Heart right ventricle (tissue), 16 donors: ENCODE results near the gene CACNA1E. TPM values are rescaled to one million over a fixed set of nuclear protein-coding genes. Genes with fewer than 3 reads are reported as not detected.

Experiments used
- ATAC-seq, 8 donors: fragments of 200-7000 bp; cut with Tn5 transposase; one replicate each; pipeline ENCODE4 v1.9.1; 2020; ENCODE audit warnings: mild to moderate bottlenecking in 8 of 8, moderate library complexity in 8 of 8, moderate number of reproducible peaks in 1 of 8
- DNase-seq, 2 donors: peaks; one replicate each; pipeline ENCODE4 v3.0.0-alpha.2; 2020
- H3K27ac ChIP-seq, 10 donors: fragments of 200-600 bp; sonication (generic) in 2 of 10; one replicate each; pipeline versions ENCODE4 v1.5.0 to v1.8.0; 2020 to 2022; ENCODE audit warnings: mild to moderate bottlenecking in 3 of 10
- H3K27me3 ChIP-seq, 7 donors: fragments of 200-600 bp; one replicate each; pipeline ENCODE4 v1.8.0; 2021 to 2022; ENCODE audit warnings: mild to moderate bottlenecking in 2 of 7
- H3K36me3 ChIP-seq, 9 donors: fragments of 200-600 bp; sonication (generic) in 1 of 9; one replicate each; pipeline versions ENCODE4 v1.5.0 to v1.8.0; 2020 to 2022; ENCODE audit warnings: mild to moderate bottlenecking in 2 of 9
- H3K4me1 ChIP-seq, 9 donors: fragments of 200-600 bp; sonication (generic) in 1 of 9; one replicate each; pipeline versions ENCODE4 v1.5.0 to v1.8.0; 2020 to 2022; ENCODE audit warnings: mild to moderate bottlenecking in 4 of 9
- H3K4me3 ChIP-seq, 10 donors: fragments of 200-600 bp; sonication (generic) in 2 of 10; one replicate each; pipeline versions ENCODE4 v1.5.0 to v1.8.0; 2020 to 2022; ENCODE audit warnings: mild to moderate bottlenecking in 7 of 10, moderate library complexity in 2 of 10
- H3K9me3 ChIP-seq, 11 donors: fragments of 200-600 bp in 10 of 11; sonication (generic) in 2 of 11; one replicate each; pipeline versions ENCODE4 v1.5.0 to v1.8.0; 2013 to 2022; ENCODE audit warnings: mild to moderate bottlenecking in 2 of 11, control low read depth in 1 of 11, moderate library complexity in 1 of 11
- WGBS, 2 donors: extraction: QIAGEN DNeasy Blood & Tissue Kit; methylation state at CpG; one replicate each; pipeline ENCODE4 v1.1.7; 2013; ENCODE audit warnings: inconsistent platforms in 1 of 2; 5-methylcytosine and 5-hydroxymethylcytosine counted together
- intact Hi-C, 10 donors: fragments of 100-400 bp; cut with DNase I; formaldehyde crosslinking; loops; one replicate each; pipeline versions ENCODE4 v1.11.1 to v1.14.2; 2022
- polyA plus RNA-seq, 2 donors: library from polyadenylated mRNA; stranded (reverse); fragments of 200-250 nt; gene quantifications; one replicate each; pipeline ENCODE4 v1.2.3, GENCODE V29; 2013
- total RNA-seq, 10 donors: library from RNA; stranded (reverse); fragmentation: NEBNext Ultra II Directional in 3 of 10; extraction: Animal tissue kit (Norgen Biotek cat#: 25700) in 3 of 10; gene quantifications; one replicate each; pipeline versions ENCODE4 v1.2.1 to v1.2.4, GENCODE V29; 2021 to 2023
- TF ChIP-seq, protein P1 (sequence below), 9 donors: fragments of 200-600 bp; sonication (generic) in 2 of 9; IDR thresholded peaks; one replicate each; pipeline versions ENCODE4 v1.5.0 to v1.8.0; 2021 to 2022; ENCODE audit warnings: antibody characterized with exemption in 9 of 9, mild to moderate bottlenecking in 5 of 9, moderate library complexity in 1 of 9
- donor health status: Arrhythmogenic right ventricular cardiomyopathy.
- donor health status: ischemic (EF 13 %, LVEDD 7.1; RV severe dilation, severe dysfunction).
- donor health status: healthy with polysubstance abuse.
- donor health status: DM: no; HTN: yes; CAD: no.
- donor health status: DM: no; HTN: no; CAD: no.
- donor health status: ischemic (EF 25% LVEDD 6.9; RV normal size, moderate dysfunction).
- donor health status: ischemic (EF 25% LVEDD 5.7; RV mildly dilated, moderate dysfunction).
- donor health status: healthy.
- donor health status: DM: yes; HTN: yes; CAD: no.
- donor health status: Ischemic cardiomyopathy.
- donor health status: ischemic (EF 35%, LVEDD 5.7; RV mildly dilated, moderate dysfunction).
- donor health status: nonischemic (EF 11% LVEDD 7.7; RV severe dilation, severe dysfunction).
- donor health status: DM: yes; HTN: yes; CAD: no.
- donor health status: PGD.
- donor health status: ischemic (EF 29% LVEDD 5.4; RV normal size, mild dysfunction).
- donor health status: nonischemic (EF 23%, LVEDD 6.1; RV moderate dilation, normal function).

CACNA1E gene
- total and polyA plus RNA-seq, 12 donors, result 0.04 to 21.7 (median 0.71) TPM

DNA sequence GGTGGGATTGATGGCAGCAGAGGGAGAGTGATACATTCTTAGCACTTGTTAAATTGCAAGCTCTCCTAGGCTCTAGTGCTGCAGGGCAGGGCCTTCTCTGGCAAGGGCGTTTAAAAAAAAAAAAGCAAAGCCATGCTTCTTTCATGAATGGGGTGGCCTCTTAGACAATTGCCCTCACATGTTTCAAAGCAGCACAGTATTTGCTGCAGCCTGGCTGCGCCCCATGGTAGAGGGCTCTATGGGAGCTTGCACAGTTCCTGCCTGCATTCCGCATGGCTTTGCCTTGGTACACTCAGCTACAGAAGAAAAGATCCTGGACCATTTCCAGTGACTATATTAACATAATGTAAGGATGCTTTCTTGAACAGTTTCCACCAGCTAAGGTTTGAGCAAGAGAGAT is 311.0 kb downstream of the CACNA1E start:
- Histone ChIP-seq H3K27me3 (peaks cover 0 to 13% (median 8%) of the 10 kb centered on the region in 7 donors), H3K4me3 (no peak overlapping the region), H3K9me3 (no peaks in the 10 kb centered on the region), H3K4me1 (no peaks in the 10 kb centered on the region), H3K27ac (no peak overlapping the region), H3K36me3 (no peaks in the 10 kb centered on the region)
- ATAC-seq, result no peak
- intact Hi-C loops, result no loop called here
- 78 to 84% methylated on average over 3 of the region's 3 CpGs for WGBS, 2 donors
- DNase-seq, result no peak
- TF ChIP-seq, protein P1, sequence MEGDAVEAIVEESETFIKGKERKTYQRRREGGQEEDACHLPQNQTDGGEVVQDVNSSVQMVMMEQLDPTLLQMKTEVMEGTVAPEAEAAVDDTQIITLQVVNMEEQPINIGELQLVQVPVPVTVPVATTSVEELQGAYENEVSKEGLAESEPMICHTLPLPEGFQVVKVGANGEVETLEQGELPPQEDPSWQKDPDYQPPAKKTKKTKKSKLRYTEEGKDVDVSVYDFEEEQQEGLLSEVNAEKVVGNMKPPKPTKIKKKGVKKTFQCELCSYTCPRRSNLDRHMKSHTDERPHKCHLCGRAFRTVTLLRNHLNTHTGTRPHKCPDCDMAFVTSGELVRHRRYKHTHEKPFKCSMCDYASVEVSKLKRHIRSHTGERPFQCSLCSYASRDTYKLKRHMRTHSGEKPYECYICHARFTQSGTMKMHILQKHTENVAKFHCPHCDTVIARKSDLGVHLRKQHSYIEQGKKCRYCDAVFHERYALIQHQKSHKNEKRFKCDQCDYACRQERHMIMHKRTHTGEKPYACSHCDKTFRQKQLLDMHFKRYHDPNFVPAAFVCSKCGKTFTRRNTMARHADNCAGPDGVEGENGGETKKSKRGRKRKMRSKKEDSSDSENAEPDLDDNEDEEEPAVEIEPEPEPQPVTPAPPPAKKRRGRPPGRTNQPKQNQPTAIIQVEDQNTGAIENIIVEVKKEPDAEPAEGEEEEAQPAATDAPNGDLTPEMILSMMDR (IDR thresholded peaks at IDR 0.05), result no peak

DNA sequence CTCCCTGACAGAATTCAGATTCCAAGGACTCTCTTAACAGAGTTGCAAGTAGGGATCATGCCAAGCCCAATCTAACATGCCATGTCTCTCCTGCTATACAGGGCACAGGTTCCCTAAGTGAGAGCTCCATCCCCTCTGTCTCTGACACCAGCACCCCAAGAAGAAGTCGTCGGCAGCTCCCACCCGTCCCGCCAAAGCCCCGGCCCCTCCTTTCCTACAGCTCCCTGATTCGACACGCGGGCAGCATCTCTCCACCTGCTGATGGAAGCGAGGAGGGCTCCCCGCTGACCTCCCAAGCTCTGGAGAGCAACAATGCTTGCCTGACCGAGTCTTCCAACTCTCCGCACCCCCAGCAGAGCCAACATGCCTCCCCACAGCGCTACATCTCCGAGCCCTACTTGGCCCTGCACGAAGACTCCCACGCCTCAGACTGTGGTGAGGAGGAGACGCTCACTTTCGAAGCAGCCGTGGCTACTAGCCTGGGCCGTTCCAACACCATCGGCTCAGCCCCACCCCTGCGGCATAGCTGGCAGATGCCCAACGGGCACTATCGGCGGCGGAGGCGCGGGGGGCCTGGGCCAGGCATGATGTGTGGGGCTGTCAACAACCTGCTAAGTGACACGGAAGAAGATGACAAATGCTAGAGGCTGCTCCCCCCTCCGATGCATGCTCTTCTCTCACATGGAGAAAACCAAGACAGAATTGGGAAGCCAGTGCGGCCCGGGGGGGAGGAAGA is 315.0 kb downstream of the CACNA1E start:
- Histone ChIP-seq H3K9me3 (no peaks in the 10 kb centered on the region), H3K27me3 (peaks cover 0 to 15% (median 7%) of the 10 kb centered on the region in 7 donors)
- intact Hi-C loops, result no loop called here

DNA sequence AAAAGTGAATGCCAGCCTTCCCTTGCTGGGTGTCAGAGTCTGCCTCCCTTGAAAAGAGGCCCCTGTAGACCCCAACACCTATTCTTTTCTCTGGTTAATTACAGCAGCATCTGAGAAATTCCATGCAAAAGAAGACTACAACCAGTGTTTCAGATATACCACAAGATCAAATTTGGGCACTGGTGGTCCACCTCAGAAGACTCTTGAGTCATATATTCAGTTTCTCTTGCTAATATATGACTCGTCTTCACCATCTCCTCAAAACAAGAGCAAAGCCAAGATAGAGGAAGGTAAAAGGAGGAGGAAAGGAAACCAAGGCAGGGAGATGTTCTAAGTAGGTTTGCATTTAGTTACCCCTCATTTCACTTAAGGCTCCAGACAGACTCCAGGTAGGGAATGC is 318.3 kb downstream of the CACNA1E start:
- 29 to 50% methylated on average over 1 of the region's 1 CpG for WGBS, 2 donors
- ATAC-seq, result no peak
- H3K36me3 ChIP-seq, result no peaks in the 10 kb centered on the region
- intact Hi-C loops, result no loop called here
- H3K4me1 ChIP-seq, result no peaks in the 10 kb centered on the region
- H3K27me3 ChIP-seq, result peaks cover 0 to 13% (median 6%) of the 10 kb centered on the region in 7 donors
- no peak overlapping the region for H3K27ac ChIP-seq
- DNase-seq, result no peak
- no peaks in the 10 kb centered on the region for H3K9me3 ChIP-seq
- no peak overlapping the region for H3K4me3 ChIP-seq
- TF ChIP-seq, protein P1 (IDR thresholded peaks at IDR 0.05), result no peak

More for the DNA sequence above, 315.0 kb downstream of the CACNA1E start:
- Histone ChIP-seq H3K36me3 (no peaks in the 10 kb centered on the region), H3K4me1 (no peaks in the 10 kb centered on the region), H3K27ac (no peak overlapping the region), H3K4me3 (no peak overlapping the region)
- DNase-seq, result no peak
- TF ChIP-seq, protein P1 (IDR thresholded peaks at IDR 0.05), result no peak
- 86 to 88% methylated on average over 32 of the region's 32 CpGs for WGBS, 2 donors
- ATAC-seq, result no peak

DNA sequence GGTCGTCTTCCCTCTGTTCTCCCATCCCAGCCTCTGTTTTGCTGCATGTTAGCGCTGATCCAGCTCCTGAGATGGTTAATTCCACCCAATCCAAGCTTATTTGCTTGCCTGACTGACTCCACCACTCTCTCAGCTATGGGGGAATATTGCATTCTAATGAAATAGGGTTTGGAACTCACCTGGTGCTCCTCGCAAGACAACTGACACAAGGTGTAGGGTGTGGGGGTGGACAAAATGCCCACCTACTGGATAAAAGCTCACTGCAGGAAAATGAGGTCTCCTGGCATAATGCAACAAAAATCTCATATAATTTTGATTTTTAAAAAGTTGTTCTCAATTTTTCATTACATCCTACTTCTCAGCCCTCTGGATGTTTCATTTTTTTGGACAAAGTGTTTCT is 319.1 kb downstream of the CACNA1E start:
- Histone ChIP-seq H3K4me3 (no peak overlapping the region), H3K27me3 (peaks cover 0 to 13% (median 6%) of the 10 kb centered on the region in 7 donors), H3K4me1 (no peaks in the 10 kb centered on the region), H3K9me3 (no peaks in the 10 kb centered on the region), H3K36me3 (no peaks in the 10 kb centered on the region), H3K27ac (no peak overlapping the region)
- intact Hi-C loops, result no loop called here
- TF ChIP-seq, protein P1 (IDR thresholded peaks at IDR 0.05), result no peak
- whole genome bisulfite sequencing, 2 donors, result 79 to 86% methylated on average over 3 of the region's 3 CpGs
- DNase-seq (no peak), ATAC-seq (no peak)
